ENCODE results near the gene ATP9B.
"Not testable (repeated sequence)": the region's sequence is repeated elsewhere in the genome, so short reads cannot be mapped to it uniquely, and the experiment has no call there.

The ATP9B gene

DNA sequence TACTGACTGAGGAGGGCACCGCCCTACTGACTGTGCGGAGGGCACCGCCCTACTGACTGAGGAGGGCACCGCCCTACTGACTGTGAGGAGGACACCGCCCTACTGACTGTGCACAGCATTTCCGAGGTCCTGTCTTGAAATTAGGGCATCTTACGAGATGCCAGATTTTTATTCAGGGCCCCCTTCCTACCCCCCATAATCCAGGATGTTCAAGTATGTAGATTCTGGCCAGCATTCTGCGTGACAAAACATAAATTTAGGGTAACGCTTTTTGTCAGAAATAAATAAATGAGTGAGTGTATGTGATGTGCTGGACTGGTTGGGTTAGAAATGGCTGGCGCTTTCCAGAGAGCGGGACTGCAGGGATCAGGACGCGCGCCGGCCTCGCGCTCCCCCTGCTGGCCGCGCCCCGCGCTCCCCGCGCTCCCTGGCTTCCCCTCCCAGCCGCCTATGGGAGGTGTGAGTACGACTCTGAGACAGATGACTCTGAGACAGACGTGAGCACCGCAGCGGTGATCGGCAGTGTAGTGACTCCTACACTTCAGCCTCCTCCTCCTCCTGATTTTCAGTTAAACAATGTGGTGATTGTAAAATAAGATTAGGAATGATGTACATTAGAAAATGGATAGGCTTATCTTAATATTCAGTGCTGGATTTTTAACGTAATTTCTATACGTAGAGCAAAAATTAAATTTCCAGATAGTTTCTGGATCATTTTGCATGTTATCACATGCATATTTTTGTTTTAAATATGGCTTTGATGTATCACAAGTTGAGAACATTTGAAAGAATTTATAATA, 177.3 kb downstream of the ATP9B start:
- no peak for DNase-seq

DNA sequence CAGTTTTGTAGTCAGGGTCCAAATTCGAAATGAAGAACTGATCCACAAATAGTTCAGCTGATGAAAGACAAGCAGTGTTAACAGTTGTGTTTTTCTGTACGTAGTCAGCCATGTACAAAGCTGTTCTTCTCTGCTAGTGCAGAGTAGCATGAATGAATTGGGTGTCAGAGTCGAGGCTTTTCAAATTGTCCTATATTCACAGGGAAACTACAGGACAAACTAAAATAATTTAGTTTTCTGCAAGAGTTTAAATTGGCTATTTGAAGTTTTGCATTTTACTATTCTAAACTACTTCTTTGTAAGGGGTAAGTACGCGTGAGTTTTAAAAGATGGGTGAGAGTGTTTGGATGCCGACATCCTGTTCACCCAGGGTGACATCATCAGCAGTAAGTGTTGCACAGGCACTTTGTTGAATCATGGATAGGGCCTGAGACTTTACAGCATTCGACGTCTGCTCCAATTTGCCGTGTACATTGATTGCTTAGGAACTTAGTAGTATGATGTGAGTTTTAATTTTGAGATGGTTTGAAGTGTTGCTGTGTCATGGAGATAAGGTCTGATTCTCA, 179.4 kb downstream of the ATP9B start:
- DNase-seq = no peak

DNA sequence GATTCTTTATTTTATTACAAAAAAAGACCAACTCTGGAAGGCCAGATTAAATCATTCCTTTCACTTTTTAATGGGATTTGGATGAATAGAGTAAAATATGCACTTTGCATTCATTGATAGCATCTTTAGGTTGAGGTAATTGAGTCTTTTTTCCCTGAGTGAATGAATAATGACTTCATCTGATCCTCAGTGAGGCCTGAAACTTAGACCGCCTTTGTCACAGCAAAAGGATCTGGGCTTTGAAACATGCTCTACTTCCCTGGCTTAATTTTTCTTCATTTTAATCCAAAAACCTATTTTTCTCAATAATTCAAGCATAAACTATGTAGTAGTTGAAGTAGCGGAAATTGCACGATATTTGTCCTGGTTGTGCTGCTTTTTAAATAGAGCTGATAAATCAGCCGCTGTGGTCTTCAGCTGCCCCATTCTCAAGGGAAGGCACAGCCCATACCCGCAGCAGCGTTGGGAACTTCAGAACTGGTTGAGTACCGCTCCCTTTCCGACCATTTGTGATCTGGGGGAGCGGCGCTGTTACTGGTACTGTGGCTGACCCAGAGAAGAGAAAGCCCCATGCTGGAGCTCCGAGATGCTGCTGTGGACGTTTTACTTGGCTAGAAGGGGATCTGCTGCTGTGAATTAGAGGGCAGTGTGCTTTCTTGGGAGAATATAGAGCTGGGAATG, 181.2 kb downstream of the ATP9B start:
- no peak for DNase-seq

DNA sequence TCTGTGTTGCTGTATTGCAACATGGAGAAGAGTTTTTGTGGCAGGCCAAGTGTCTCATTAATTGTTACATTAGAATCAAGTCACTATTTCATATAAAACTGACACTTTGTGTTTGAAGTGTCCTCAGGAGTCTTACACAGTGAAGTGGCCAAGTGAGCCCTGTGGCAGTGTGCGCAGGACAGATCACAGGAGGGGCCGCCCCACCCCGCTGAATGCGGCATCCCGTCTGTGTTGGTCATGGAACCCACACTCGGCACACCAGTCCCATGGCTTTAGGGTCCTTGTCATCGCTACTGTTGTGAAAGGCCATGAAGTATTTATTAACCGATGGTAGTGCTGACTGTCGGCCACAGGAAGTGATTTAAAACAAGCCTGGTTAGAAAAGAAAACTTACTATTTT, 181.8 kb downstream of the ATP9B start:
- no peak for DNase-seq

DNA sequence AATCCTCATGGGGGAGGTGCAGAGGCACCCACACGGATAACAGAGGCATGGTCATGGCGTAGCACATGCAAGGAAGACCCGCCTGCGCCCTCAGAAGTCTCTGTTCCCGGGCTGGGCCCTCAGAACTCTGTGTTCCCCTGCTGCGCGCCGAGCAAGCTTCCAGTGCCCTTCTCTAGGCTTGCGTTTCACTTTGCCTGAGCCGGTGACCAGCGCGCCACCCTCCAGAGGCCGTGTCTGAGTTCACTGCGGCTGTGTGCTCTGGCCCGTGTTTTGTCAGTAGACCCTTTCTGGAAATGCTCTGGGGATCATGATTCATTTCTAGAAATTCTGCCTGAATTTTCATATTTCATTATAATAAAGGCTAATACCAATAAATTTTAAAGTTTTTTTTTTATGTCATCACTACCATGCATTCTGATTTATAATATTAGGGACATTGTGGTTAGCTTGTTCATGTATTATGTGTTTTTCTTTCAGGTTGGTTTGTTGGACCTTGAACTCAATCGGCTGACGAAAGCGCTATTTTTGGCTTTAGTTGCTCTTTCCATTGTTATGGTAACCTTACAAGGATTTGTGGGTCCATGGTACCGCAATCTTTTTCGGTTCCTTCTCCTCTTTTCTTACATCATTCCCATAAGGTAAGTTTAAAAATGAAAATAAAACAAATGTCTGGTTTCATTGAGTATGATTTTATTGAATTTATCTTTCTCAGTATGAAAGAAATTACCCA, 183.9 kb downstream of the ATP9B start:
- DNase-seq = no peak

GRCh38 chr18:79257480-79257879, 188.3 kb downstream of the ATP9B start:
- DNase-seq = no peak

DNA sequence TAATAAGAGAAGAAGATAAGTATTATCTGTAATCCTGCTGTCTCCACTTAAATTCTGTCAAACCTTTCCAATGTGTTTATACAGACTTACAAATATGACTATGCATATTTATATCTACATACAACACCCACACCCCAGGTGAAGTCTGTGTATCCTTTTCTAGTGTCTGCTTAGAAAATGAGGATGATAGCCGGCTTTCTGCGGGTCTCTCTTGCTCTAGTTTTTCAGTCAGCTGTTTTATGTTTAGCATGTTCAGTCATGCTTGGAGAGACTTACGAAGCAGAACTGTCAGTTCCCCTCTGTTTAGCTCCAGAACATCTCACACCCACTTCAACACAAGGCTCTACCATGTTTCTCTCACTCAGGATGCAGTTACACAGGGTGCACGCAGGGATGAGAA, 189.3 kb downstream of the ATP9B start:
- DNase-seq = peak; percentile 29

DNA sequence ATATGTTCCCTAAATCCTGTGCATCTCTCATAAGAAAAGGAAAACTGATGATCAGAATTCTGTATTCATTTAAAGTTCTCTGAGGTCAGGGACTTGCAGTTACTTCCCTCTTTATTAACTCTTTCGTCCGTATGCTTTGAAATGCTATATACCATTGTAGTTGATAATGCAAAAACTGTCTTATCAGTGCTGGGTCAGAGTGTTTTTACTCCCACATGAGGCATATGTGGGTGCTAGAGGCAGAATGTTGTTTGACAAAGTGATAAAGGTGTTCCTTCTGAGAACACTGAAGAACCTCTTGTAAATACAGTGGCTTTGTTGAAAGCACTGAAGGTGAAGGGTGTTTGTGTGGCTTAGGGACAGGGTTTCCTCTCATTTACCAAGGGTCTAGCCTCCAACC, 190.0 kb downstream of the ATP9B start:
- no peak for DNase-seq

DNA sequence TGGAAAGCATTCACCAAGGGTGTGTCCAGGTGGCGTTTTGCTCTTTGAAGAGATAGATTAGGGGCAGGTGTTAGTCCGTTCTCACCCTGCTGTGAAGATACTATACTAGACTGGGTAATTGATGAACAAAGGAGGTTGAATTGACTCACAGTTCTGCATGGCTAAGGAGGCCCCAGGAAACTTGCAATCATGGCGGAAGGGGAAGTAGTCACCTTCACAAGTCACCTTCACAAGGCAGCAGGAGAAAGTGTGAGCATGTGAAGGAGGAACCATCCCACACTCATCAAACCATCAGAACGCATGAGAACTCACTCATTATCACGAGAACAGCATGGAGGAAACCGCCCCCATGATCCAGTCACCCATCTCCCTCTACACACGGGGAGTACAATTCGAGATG, 190.8 kb downstream of the ATP9B start:
- DNase-seq = no peak

GRCh38 chr18:79260510-79260909, 191.3 kb downstream of the ATP9B start:
- DNase-seq = no peak

- DNase-seq = not testable (repeated sequence)
Observed at GRCh38 chr18:79265068-79265467, 195.9 kb downstream of the ATP9B start.

- not testable (repeated sequence) for DNase-seq
Observed at GRCh38 chr18:79271812-79272211, 202.6 kb downstream of the ATP9B start.

GRCh38 chr18:79272916-79273315, 203.7 kb downstream of the ATP9B start:
- no peak for DNase-seq

DNA sequence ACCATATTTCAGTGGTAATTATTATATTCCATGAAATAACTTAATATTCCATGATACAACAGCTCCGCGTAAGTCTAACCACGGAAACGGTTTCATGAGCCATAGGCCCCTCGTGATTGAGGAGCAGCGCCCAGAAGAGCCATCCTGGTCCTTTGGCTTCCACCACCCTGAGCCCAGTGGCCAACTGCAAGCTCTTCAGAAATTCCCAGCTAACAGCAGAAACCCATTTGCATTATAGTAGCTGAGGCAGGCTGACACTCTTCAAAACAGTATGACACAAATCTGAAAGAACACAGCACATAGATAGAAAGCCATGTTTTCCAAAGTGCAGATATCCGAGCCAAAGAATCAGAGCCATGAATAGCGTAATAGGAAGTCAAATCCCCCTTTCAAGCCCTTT, 205.6 kb downstream of the ATP9B start:
- no peak for DNase-seq

DNA sequence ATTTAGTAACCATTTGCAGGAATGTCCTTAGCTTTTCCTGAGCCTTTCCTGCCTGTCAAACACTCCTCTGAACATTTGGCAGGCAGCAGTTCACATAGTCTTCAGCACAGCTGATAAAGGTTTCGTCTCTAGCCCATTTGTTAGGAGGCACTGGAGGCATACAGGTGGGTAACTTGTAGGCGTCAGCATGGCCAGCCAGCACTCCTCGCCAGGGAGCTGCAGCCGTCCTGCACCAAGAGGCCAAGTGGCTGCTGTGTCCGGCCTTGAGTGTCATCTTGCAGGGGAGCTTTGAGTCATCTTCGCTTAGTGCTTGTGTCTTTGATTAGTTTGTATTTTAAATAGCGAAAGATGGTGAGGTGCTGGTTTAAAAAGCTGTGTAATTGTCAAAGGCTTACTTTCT, 206.3 kb downstream of the ATP9B start:
- DNase-seq = no peak

DNA sequence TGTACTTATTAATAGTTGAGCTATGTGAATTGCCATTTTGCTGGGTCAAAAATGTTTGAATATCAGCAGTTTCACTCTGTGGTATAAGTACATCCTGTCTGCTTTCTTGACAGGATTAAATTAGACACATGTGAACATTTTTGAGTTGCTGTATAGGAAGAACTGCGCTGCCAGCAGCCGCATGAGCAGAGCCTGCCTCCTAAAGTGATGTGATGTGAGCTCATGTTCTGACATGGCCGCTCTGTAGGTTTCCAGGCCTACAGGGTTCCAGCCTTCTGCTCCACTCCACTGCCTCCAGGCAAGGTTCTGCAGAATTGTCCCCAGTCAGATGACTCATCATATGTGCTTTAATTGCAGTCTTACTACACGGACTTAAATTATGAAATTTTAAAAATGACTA, 206.8 kb downstream of the ATP9B start:
- no peak for DNase-seq

DNA sequence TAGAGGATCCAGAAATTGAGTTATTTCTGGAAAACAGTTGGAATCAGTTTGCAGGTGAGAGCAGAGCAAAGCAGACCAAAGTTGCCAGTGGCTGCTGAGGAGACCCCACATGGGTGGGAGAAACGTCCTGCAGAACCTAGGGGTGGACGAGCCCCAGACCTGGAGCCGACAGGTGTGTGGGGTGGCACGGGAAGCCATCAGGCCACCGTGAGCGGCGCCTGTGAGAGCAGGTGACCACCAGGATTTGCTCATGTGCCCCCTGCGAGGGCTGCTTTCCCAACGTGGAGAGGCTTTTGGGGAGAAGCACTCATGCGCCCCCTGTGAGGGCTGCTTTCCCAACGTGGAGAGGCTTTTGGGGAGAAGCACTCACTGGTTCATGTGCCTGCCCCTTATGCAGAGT, 209.7 kb downstream of the ATP9B start:
- DNase-seq = no peak

GRCh38 chr18:79283131-79283810, 214.1 kb downstream of the ATP9B start:
- peak; percentile 27 for DNase-seq

GRCh38 chr18:79283929-79284328, 214.7 kb downstream of the ATP9B start:
- DNase-seq = peak; percentile 3

- not testable (repeated sequence) for DNase-seq
Observed at GRCh38 chr18:79285191-79285590, 216.0 kb downstream of the ATP9B start.

GRCh38 chr18:79290409-79290808, 221.2 kb downstream of the ATP9B start:
- not testable (repeated sequence) for DNase-seq

GRCh38 chr18:79290876-79291275, 221.7 kb downstream of the ATP9B start:
- no peak for DNase-seq

- no peak for DNase-seq
Observed at GRCh38 chr18:79294235-79294634, 225.0 kb downstream of the ATP9B start.

Measured in DMS79 (cell line).